ENCODE measurements around the gene KRTAP2-3. TPM values are rescaled to one million over a fixed set of nuclear protein-coding genes. Genes with fewer than 3 reads are reported as not detected.

Gene KRTAP2-3
- total RNA-seq, 1 experiment from 2014 or later, result 6.3 TPM

GRCh38 chr17:41049110-41049509 lies 10.8 kb downstream of the KRTAP2-3 start:
- Histone ChIP-seq H3K36me3 (ENCODE audit: control insufficient read depth in 1 of 2, insufficient read depth in 2 of 2, low read length in 2 of 2) (0 out of 4 replicates have a peak, but pooled peaks cover 0 to 4% of the 10 kb centered on the region in 2 experiments), H3K4me3 (replicated peaks in 1 of 2; ENCODE audit: low read depth in 1 of 2, low read length in 2 of 2) (no peak overlapping the region), H3K4me1 (ENCODE audit: control insufficient read depth in 1 of 2, insufficient read depth in 2 of 2, low read length in 2 of 2) (no peaks in the 10 kb centered on the region; a peak in 1 of 4 replicates), H3K9ac (ENCODE audit: low read length) (no peak overlapping the region), H3K27ac (ENCODE audit: low read depth, low read length) (no peak overlapping the region), H3K9me3 (ENCODE audit: control insufficient read depth in 1 of 2, insufficient read depth in 1 of 2, low read depth in 1 of 2, low read length in 2 of 2) (peaks cover 0 to 12% of the 10 kb centered on the region in 2 experiments; a peak in 1 of 4 replicates), H2AFZ (ENCODE audit: low read depth, low read length, poor library complexity, severe bottlenecking) (peak overlapping the region; percentile 86), H3K27me3 (ENCODE audit: insufficient read depth, low read length) (no peaks in the 10 kb centered on the region), H3K79me2 (ENCODE audit: insufficient read depth, low read length) (no peaks in the 10 kb centered on the region), H3K4me2 (ENCODE audit: low read length) (no peak overlapping the region), H4K20me1 (ENCODE audit: insufficient read depth) (no peaks in the 10 kb centered on the region), H3K9me2 (ENCODE audit: insufficient read depth) (no peaks in the 10 kb centered on the region)
- intact Hi-C loops (cut with micrococcal nuclease), result no loop called here
- no peak for DNase-seq (ENCODE audit: low read depth, low spot score)
- TF ChIP-seq EGR1 (IDR thresholded peaks at IDR 0.05; ENCODE audit: low read depth) (no peak), RAD21 (IDR thresholded peaks at IDR 0.05; ENCODE audit: low read depth) (no peak), ELF1 (IDR thresholded peaks at IDR 0.05; ENCODE audit: borderline replicate concordance, low read depth) (no peak), ATF3 (IDR thresholded peaks at IDR 0.05) (no peak), POLR2AphosphoS5 (IDR thresholded peaks at IDR 0.05; ENCODE audit: low read depth, low read length) (no peak), CEBPB (IDR thresholded peaks at IDR 0.05; ENCODE audit: low read depth) (no peak), ZFX (IDR thresholded peaks at IDR 0.05) (no peak), POLR2A (IDR thresholded peaks at IDR 0.05; ENCODE audit: borderline replicate concordance, extremely low read depth, insufficient read depth, insufficient read length) (no peak), CTCF (IDR thresholded peaks at IDR 0.05 in 2 of 3, conservative IDR thresholded peaks at IDR 0.05 in 1 of 3; ENCODE audit: borderline replicate concordance in 1 of 3, insufficient read depth in 1 of 3, low read depth in 2 of 3, low read length in 2 of 3) (no peak), JUND (IDR thresholded peaks at IDR 0.05) (no peak), CBX3 (IDR thresholded peaks at IDR 0.05; ENCODE audit: low read depth) (no peak)
- ChIA-PET RAD21 (ENCODE audit: low non-redundant PET in 1 of 2, low total read pairs in 2 of 2, uncharacterized antibody in 2 of 2, unreplicated experiment in 2 of 2) (no interaction called here), POLR2A (no interaction called here), CTCF (no interaction called here)
- BruUV-seq (replicated peaks), result no TSS peak
- ATAC-seq, result no peak

Data from HCT116 (cell line).